Measurements from ENCODE around the gene GRHL1.

The GRHL1 gene

GRCh38 chr2:9971105-9971818 lies 19.8 kb downstream of the GRHL1 start:
- H3K4me3 ChIP-seq (replicated peaks; ENCODE audit: low read depth, low read length) = no peak overlapping the region
- no peak for DNase-seq (ENCODE audit: low read depth)
- TF ChIP-seq, protein P1, sequence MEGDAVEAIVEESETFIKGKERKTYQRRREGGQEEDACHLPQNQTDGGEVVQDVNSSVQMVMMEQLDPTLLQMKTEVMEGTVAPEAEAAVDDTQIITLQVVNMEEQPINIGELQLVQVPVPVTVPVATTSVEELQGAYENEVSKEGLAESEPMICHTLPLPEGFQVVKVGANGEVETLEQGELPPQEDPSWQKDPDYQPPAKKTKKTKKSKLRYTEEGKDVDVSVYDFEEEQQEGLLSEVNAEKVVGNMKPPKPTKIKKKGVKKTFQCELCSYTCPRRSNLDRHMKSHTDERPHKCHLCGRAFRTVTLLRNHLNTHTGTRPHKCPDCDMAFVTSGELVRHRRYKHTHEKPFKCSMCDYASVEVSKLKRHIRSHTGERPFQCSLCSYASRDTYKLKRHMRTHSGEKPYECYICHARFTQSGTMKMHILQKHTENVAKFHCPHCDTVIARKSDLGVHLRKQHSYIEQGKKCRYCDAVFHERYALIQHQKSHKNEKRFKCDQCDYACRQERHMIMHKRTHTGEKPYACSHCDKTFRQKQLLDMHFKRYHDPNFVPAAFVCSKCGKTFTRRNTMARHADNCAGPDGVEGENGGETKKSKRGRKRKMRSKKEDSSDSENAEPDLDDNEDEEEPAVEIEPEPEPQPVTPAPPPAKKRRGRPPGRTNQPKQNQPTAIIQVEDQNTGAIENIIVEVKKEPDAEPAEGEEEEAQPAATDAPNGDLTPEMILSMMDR (IDR thresholded peaks at IDR 0.05; ENCODE audit: low read length, missing control alignments) = no peak

DNA sequence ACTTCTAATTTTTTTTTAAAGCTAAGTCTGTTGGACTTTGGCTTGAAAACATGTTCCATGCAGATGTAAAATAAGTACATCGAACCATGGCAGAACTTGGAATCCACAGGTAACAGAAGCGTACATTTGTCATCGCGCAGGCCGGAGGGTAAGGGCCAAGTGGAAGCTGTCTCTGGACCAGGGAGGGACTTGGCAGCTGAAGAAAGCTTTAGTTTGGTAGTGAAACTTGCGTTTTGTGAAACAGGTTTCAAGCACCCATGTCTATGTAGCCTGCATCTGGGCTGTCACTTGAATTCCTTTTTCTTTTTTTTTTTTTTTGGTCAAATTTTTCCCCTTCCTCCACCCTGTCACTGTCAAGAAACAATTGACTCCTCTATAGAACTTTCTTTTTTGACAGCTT lies 20.4 kb downstream of the GRHL1 start:
- no peak overlapping the region for H3K4me3 ChIP-seq (replicated peaks; ENCODE audit: low read depth, low read length)
- TF ChIP-seq, protein P1 (IDR thresholded peaks at IDR 0.05; ENCODE audit: low read length, missing control alignments) = no peak
- DNase-seq (ENCODE audit: low read depth) = no peak

GRCh38 chr2:9972621-9973479 lies 21.4 kb downstream of the GRHL1 start:
- TF ChIP-seq, protein P1 (IDR thresholded peaks at IDR 0.05; ENCODE audit: low read length, missing control alignments) = no peak
- H3K4me3 ChIP-seq (replicated peaks; ENCODE audit: low read depth, low read length) = no peak overlapping the region
- peak; percentile 47 for DNase-seq (ENCODE audit: low read depth)

GRCh38 chr2:9973690-9974089 lies 22.2 kb downstream of the GRHL1 start:
- no peak overlapping the region for H3K4me3 ChIP-seq (replicated peaks; ENCODE audit: low read depth, low read length)
- DNase-seq (ENCODE audit: low read depth) = no peak
- TF ChIP-seq, protein P1 (IDR thresholded peaks at IDR 0.05; ENCODE audit: low read length, missing control alignments) = no peak

- no peak for DNase-seq (ENCODE audit: low read depth)
- TF ChIP-seq, protein P1 (IDR thresholded peaks at IDR 0.05; ENCODE audit: low read length, missing control alignments) = no peak
- H3K4me3 ChIP-seq (replicated peaks; ENCODE audit: low read depth, low read length) = no peak overlapping the region
Measured at GRCh38 chr2:9974343-9974742, 22.9 kb downstream of the GRHL1 start.

DNA sequence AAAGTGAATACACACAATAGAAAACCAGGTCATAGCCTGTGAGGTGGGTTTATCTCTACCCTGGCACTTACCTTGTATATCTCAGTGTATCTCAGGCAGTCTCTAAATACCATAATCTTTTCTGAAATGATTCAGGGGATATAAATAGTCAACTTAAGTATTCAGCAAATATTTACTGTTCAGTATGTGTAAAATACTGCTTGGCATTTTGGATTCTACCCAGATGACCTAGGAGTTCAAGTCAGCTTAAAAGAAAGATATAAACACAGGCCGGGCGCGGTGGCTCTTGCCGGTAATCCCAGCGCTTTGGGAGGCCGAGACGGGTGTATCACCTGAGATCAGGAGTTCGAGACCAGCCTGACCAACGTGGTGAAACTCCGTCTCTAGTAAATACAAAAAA lies 23.8 kb downstream of the GRHL1 start:
- TF ChIP-seq, protein P1 (IDR thresholded peaks at IDR 0.05; ENCODE audit: low read length, missing control alignments) = no peak
- no peak for DNase-seq (ENCODE audit: low read depth)

More for the DNA sequence above, 23.8 kb downstream of the GRHL1 start:
- H3K4me3 ChIP-seq (replicated peaks; ENCODE audit: low read depth, low read length) = no peak overlapping the region

Measured in fibroblast of pulmonary artery (primary cell).